Stimulated activated CD8-positive, alpha-beta memory T cell treated with anti-CD3 and anti-CD28 coated beads, Interleukin-12 subunit alpha, Interleukin-12 subunit beta, amount 100 ng/mL, for 1 hour (primary cell): ENCODE data around the gene CDKN1B.

Source experiments
- DNase-seq: peaks from one replicate; pipeline ENCODE4 v3.0.0-alpha.2; 2020; ENCODE audit warnings: low read depth

The CDKN1B gene

DNA sequence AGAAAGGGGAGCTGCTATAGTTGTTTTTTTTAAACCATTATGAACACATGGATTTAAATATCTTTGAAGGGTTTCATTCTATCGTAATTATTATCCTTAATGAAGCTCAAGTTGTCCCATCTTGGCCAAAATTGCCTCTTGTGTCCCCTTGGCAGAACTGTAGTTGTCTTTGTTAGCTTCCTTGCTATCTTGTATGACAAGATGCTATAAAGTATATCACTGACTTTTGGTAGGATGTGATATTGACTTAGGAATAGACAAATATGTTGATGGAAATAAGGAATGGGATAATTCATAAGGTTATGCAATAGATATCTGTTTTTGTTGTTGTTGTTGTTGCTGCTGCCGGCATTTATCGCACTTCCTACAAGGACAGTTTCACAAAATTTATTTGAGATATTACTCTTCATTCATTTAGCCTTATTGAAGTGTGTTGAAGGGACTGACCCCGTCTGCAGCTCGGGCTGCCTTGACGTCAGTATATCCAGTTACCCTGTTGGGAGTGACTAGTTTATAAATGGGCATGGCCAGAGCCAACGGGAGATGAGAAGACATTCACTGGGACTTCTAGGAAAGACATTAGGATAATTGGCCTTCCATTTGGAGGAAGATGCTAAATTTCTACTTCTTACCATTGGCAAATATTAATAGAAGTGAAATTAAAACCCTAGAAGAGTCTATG, 42.2 kb downstream of the CDKN1B start:
- no peak for DNase-seq

DNA sequence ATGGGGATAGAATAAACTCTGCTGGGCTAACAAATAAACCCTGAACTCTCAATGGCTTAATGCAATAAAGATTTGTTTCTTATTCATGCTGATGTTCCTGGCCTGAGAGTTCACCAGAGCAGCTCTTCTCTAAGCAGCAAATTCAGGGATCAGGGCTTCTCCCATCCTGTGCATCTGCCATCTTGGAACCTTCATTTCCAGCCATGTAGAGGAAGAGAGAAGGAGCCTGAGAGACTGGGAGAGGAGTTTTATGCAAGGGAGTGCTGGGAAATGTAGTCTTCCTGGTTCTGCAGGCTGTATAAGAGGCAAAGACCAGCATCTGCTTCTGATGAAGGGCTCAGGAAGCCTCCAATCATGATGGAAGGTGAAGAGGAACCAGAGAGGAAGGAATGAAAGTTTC, 47.7 kb downstream of the CDKN1B start:
- DNase-seq = no peak

GRCh38 chr12:12770262-12770661, 53.1 kb downstream of the CDKN1B start:
- no peak for DNase-seq
